Keratinocyte (primary cell): Measurements from ENCODE around the gene PCSK1N. TPM values are rescaled to one million over a fixed set of nuclear protein-coding genes. Genes with fewer than 3 reads are reported as not detected.

Experiments used
- DNase-seq: peaks from one replicate; pipeline ENCODE4 v3.0.0-alpha.2; 2011; ENCODE audit warnings: low read depth, missing footprints, low spot score
- FAIRE-seq: peaks from 2 replicates; lab custom pipeline; 2011; peaks lifted over from hg19 to GRCh38; lab: Jason Lieb, UNC
- H2AFZ ChIP-seq: 2 replicates; pipeline ENCODE4 v1.6.0; 2012; ENCODE audit warnings: low read length, control low read depth, inconsistent platforms; ENCODE audit not compliant: control insufficient read depth
- H3K27ac ChIP-seq: 2 replicates; pipeline ENCODE4 v1.5.1; 2011; ENCODE audit warnings: low read length; ENCODE audit not compliant: control insufficient read depth, insufficient read depth
- H3K27me3 ChIP-seq: 3 replicates; pipeline ENCODE4 v1.6.0; 2011; ENCODE audit warnings: low read length; ENCODE audit not compliant: control insufficient read depth, insufficient read depth; ENCODE audit errors: extremely low read depth
- H3K36me3 ChIP-seq, 2 experiments: 2 replicates in 1 of 2; 3 replicates in 1 of 2; pipeline ENCODE4 v1.5.1; 2011; ENCODE audit warnings: low read length in 2 of 2, mild to moderate bottlenecking in 1 of 2; ENCODE audit not compliant: control insufficient read depth in 2 of 2, insufficient read depth in 2 of 2; ENCODE audit errors: extremely low read depth in 1 of 2
- H3K4me1 ChIP-seq: 3 replicates; pipeline ENCODE4 v1.5.1; 2011; ENCODE audit warnings: low read length; ENCODE audit not compliant: control insufficient read depth, insufficient read depth; ENCODE audit errors: extremely low read depth
- H3K4me2 ChIP-seq: 3 replicates; pipeline ENCODE4 v1.6.0; 2011; ENCODE audit warnings: low read depth, low read length; ENCODE audit not compliant: control insufficient read depth, insufficient read depth; ENCODE audit errors: extremely low read depth
- H3K4me3 ChIP-seq, 3 experiments: fragments of 200-600 bp in 1 of 3; sonication (generic) in 1 of 3; 2 replicates in 2 of 3; 3 replicates in 1 of 3; pipeline ENCODE4 v1.5.1; 2011 to 2016; ENCODE audit warnings: low read length in 3 of 3, mild to moderate bottlenecking in 3 of 3, control low read depth in 2 of 3, inconsistent platforms in 1 of 3, low read depth in 1 of 3, mixed read lengths in 1 of 3, mixed run types in 1 of 3, moderate library complexity in 1 of 3; ENCODE audit not compliant: control insufficient read depth in 2 of 3, insufficient read depth in 2 of 3; ENCODE audit errors: extremely low read depth in 1 of 3
- H3K79me2 ChIP-seq: 2 replicates; pipeline ENCODE4 v1.6.0; 2012; ENCODE audit warnings: low read length; ENCODE audit not compliant: control insufficient read depth, insufficient read depth
- H3K9ac ChIP-seq: 3 replicates; pipeline ENCODE4 v1.6.0; 2011; ENCODE audit warnings: low read length; ENCODE audit not compliant: control insufficient read depth, insufficient read depth; ENCODE audit errors: extremely low read depth
- H3K9me1 ChIP-seq: 3 replicates; pipeline ENCODE4 v1.6.0; 2011; ENCODE audit warnings: low read length; ENCODE audit not compliant: control insufficient read depth, insufficient read depth; ENCODE audit errors: extremely low read depth
- H3K9me3 ChIP-seq: 2 replicates; pipeline ENCODE4 v1.5.1; 2012; ENCODE audit warnings: low read depth, low read length; ENCODE audit not compliant: control insufficient read depth
- H4K20me1 ChIP-seq: 3 replicates; pipeline ENCODE4 v1.6.0; 2011; ENCODE audit warnings: low read length; ENCODE audit not compliant: control insufficient read depth, insufficient read depth; ENCODE audit errors: extremely low read depth
- CTCF ChIP-seq, 3 experiments: IDR thresholded peaks in 1 of 3; conservative IDR thresholded peaks in 1 of 3; optimal IDR thresholded peaks in 1 of 3; 2 replicates in 2 of 3; 3 replicates in 1 of 3; pipeline versions ENCODE3 to v1.5.1; 2011; ENCODE audit warnings: low read length in 3 of 3, mild to moderate bottlenecking in 3 of 3, moderate library complexity in 2 of 3, control low read depth in 1 of 3, inconsistent platforms in 1 of 3; ENCODE audit not compliant: insufficient read depth in 2 of 3; ENCODE audit errors: extremely low read depth in 1 of 3
- EZH2 ChIP-seq: IDR thresholded peaks from one replicate; pipeline ENCODE4 v1.6.1; 2012; ENCODE audit warnings: inconsistent platforms, mild to moderate bottlenecking, low read length, moderate library complexity
- dilution Hi-C: fragments of 300-500 bp; cut with MboI; formaldehyde crosslinking; loops from one replicate; pipeline ENCODE4 v1.7.0; 2020; ENCODE audit warnings: low sequenced_read_pairs; ENCODE audit not compliant: extremely low pct_ligation_motif_present
- polyA plus RNA-seq, 5 experiments: library from polyadenylated mRNA; depleted of rRNA in 3 of 5; stranded (reverse) in 3 of 5; stranded (forward) in 1 of 5; unstranded in 1 of 5; fragments of >200 nt; gene quantifications; 1 replicate in 1 of 5; 2 replicates in 3 of 5; 3 replicates in 1 of 5; pipeline versions ENCODE4 v1.2.1 to v1.2.3, GENCODE V29; 2011 to 2012; ENCODE audit warnings: missing spikeins in 2 of 5, low read depth in 1 of 5, low replicate concordance in 1 of 5

The PCSK1N gene
- polyA plus RNA-seq, 1 donor (not counting 4 experiments of a cell fraction or from before 2014, with no cell fraction given) = 0.54 TPM

GRCh38 chrX:48815266-48815665 lies 20.1 kb downstream of the PCSK1N start:
- no peak for FAIRE-seq
- no peak overlapping the region for H2AFZ ChIP-seq

DNA sequence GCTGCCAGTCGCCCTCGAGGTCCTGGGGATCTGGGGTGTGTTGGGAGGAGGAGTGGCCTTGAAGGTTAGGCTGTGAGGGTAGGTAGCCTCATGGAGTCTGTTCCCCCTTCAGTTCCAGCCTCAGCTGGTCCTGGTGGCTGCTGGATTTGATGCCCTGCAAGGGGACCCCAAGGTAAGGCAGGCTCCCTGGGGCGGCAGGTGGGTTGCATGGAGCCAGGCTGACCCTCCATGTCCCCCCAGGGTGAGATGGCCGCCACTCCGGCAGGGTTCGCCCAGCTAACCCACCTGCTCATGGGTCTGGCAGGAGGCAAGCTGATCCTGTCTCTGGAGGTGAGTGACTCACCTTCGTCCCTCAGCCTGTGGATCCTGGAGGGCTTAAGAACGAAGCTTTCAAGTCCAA lies 20.7 kb downstream of the PCSK1N start:
- no peak overlapping the region for H2AFZ ChIP-seq
- no peak overlapping the region for H3K4me2 ChIP-seq
- DNase-seq (no peak), FAIRE-seq (no peak)
- H3K9me1 ChIP-seq = no peaks in the 10 kb centered on the region
- no peak overlapping the region for H3K4me3 ChIP-seq
- peaks cover 0 to 5% of the 10 kb centered on the region in 2 experiments for H3K36me3 ChIP-seq
- no peaks in the 10 kb centered on the region for H3K79me2 ChIP-seq
- no peak overlapping the region for H3K27ac ChIP-seq
- H4K20me1 ChIP-seq = no peaks in the 10 kb centered on the region
- no peaks in the 10 kb centered on the region for H3K27me3 ChIP-seq
- no peak overlapping the region for H3K9ac ChIP-seq
- dilution Hi-C loops = no loop called here
- H3K4me1 ChIP-seq = no peaks in the 10 kb centered on the region
- H3K9me3 ChIP-seq = no peaks in the 10 kb centered on the region
- TF ChIP-seq CTCF (optimal IDR thresholded peaks at IDR 0.05 in 1 of 3, IDR thresholded peaks at IDR 0.05 in 1 of 3, conservative IDR thresholded peaks at IDR 0.05 in 1 of 3; ENCODE audit: extremely low read depth in 1 of 3, insufficient read depth in 2 of 3, low read length in 3 of 3) = no peak
- TF ChIP-seq EZH2 = no peak

More at GRCh38 chrX:48815266-48815665, 20.1 kb downstream of the PCSK1N start:
- no peak overlapping the region for H3K4me3 ChIP-seq
- no peak overlapping the region for H3K9ac ChIP-seq
- H3K4me1 ChIP-seq = no peaks in the 10 kb centered on the region
- no peaks in the 10 kb centered on the region for H3K27me3 ChIP-seq
- H4K20me1 ChIP-seq = no peaks in the 10 kb centered on the region
- peaks cover 0 to 5% of the 10 kb centered on the region in 2 experiments for H3K36me3 ChIP-seq
- no peak for DNase-seq
- H3K27ac ChIP-seq = no peak overlapping the region
- no peaks in the 10 kb centered on the region for H3K9me3 ChIP-seq
- no peak overlapping the region for H3K4me2 ChIP-seq
- H3K79me2 ChIP-seq = no peaks in the 10 kb centered on the region
- no peak for TF ChIP-seq CTCF (optimal IDR thresholded peaks at IDR 0.05 in 1 of 3, IDR thresholded peaks at IDR 0.05 in 1 of 3, conservative IDR thresholded peaks at IDR 0.05 in 1 of 3; ENCODE audit: extremely low read depth in 1 of 3, insufficient read depth in 2 of 3, low read length in 3 of 3)
- no peak for TF ChIP-seq EZH2
- dilution Hi-C loops = no loop called here
- H3K9me1 ChIP-seq = no peaks in the 10 kb centered on the region
